ENCODE measurements around the gene PEX6.
"Not testable (repeated sequence)": the region's sequence is repeated elsewhere in the genome, so short reads cannot be mapped to it uniquely, and the experiment has no call there.

Gene PEX6

GRCh38 chr6:42963855-42964605, 15.0 kb downstream of the PEX6 start:
- peak; percentile 48 for DNase-seq (ENCODE audit: low spot score)

- no peak for DNase-seq (ENCODE audit: low spot score)
Measured at GRCh38 chr6:42963179-42963854, 15.7 kb downstream of the PEX6 start.

GRCh38 chr6:42962502-42963178, 16.3 kb downstream of the PEX6 start:
- DNase-seq (ENCODE audit: low spot score), result no peak

DNA sequence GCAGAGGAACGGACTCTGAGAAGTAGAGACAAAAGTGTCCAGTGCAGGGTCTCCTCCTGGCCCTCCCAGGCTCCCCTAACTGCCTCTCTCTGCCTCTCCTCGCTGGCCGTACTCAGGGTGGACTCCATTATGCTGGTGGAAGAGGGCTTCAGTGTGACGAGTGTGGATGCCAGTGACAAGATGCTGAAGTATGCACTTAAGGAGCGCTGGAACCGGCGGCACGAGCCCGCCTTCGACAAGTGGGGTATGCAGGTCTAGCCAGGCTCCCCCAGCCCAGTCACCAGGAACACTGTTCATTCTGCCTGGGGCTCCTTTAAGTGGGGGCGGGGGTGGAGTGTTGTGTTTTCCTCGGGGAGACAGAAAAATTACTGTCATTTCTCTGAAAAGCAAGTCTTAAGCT, 16.9 kb downstream of the PEX6 start:
- no peak for DNase-seq (ENCODE audit: low spot score)

- DNase-seq (ENCODE audit: low spot score), result no peak
Measured at GRCh38 chr6:42961020-42961470, 17.9 kb downstream of the PEX6 start.

GRCh38 chr6:42960243-42961019, 18.6 kb downstream of the PEX6 start, which contains the start of gene GNMT:
Gene GNMT (plus strand): TSS chr6:42960754. CDS start chr6:42960768, 14 bp downstream.
- peak; percentile 80 for DNase-seq (ENCODE audit: low spot score)

GRCh38 chr6:42959917-42960242, 19.1 kb downstream of the PEX6 start:
- DNase-seq (ENCODE audit: low spot score), result no peak

- no peak for DNase-seq (ENCODE audit: low spot score)
Measured at GRCh38 chr6:42958125-42958524, 20.9 kb downstream of the PEX6 start.

- not testable (repeated sequence) for DNase-seq (ENCODE audit: low spot score)
Measured at GRCh38 chr6:42954405-42954804, 24.6 kb downstream of the PEX6 start.

DNA sequence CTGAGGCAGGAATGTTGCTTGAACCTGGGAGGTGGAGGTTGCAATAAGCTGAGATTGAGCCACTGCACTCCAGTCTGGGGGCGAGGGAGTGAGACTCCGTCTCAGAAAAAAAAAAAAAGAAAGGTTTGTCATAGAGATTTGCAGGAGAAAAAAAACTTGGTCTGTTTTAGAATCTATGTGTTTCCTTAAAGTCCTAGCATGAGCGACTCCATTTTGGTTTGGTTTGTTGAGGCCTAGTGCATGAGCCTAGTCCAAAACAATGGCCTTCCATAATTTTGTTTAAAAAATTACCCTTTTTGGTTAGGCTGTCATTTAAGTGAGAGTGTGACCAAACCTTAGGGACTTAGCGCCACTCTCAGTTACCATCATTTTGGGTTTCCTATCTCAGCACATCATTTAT, 26.6 kb downstream of the PEX6 start:
- no peak for DNase-seq (ENCODE audit: low spot score)

DNA sequence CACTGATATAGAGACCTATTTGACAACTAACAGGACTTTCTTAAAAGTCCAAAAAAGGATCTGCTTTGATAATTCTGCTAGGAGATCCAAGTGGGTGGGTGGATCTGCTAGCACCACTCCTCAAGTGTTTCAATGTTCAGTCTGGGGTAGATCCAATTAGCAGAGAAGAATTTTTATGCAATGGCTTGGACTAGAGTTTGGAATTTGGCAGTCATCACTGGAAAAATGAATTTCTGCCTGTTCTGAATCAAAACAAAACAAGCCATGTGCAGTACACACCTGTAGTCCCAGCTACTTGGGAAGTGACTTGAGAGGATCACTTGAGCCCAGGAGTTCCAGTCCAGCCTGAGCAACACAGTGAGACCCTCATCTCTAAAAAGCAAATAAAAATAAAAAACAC, 31.0 kb downstream of the PEX6 start:
- no peak for DNase-seq (ENCODE audit: low spot score)

DNA sequence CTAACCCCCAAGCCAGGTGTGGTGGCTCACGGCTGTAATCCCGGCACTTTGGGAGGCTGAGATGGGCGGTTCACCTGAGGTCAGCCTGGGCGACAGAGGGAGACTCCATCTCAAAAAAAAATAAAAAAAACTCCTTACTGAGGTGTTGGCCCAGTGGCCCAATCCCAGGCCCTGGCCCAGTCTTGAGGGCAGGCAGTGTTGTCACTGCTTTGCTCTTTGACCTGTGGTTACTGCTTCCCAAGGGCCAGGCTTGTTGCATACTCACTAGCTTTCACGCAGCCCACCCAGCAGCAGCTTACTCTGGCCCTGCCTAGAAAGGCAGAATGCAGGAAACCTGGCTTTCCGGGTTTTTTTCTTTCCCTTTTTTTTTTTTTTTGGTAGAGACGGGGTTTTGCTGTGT, 36.5 kb downstream of the PEX6 start:
- no peak for DNase-seq (ENCODE audit: low spot score)

- DNase-seq (ENCODE audit: low spot score), result not testable (repeated sequence)
Measured at GRCh38 chr6:42941356-42941755, 37.6 kb downstream of the PEX6 start.

DNA sequence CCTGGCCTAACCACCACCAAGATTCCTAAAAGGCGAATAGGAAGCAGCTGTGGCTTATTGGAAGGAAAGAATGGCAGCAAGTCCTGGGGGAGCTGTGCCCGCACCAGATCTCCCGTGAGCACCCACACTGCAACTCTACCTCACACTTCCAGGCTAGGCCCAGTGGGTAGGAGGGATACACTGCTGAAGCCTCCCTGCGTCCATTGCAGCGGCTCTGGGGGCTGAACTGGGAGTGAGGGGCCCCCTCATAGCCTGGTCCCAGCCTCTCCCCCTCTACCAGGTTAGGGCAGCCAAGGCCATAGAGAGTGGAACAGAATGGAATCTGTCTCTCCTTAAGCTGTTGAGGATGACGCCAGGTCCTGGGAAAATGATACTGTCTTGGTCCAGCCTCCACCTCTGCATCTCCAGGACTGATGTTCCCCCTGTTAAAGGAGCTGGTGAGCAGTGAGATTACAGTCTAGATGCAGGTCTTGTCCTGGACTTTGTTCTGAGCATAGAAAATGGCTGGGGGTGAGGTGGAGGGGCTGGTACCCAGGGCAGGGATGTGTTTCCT, 38.4 kb downstream of the PEX6 start:
- DNase-seq (ENCODE audit: low spot score), result no peak

DNA sequence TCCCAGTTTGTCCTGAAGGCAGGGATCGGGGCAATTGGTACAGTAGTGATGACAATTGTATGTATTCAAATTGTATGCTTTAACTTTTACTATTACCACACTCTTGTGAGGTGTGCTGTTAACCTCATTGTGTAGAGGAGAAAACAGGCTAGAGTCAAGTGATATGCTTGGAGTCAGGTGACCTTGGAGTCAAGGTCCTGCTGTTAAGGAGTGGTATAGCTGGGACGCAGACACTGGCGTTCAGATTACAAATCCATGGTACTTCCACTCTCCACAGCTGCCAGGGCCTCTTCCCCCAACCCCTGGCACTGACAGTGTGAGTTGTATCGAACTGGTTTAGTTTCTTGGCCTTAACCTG, 39.2 kb downstream of the PEX6 start:
- no peak for DNase-seq (ENCODE audit: low spot score)

DNA sequence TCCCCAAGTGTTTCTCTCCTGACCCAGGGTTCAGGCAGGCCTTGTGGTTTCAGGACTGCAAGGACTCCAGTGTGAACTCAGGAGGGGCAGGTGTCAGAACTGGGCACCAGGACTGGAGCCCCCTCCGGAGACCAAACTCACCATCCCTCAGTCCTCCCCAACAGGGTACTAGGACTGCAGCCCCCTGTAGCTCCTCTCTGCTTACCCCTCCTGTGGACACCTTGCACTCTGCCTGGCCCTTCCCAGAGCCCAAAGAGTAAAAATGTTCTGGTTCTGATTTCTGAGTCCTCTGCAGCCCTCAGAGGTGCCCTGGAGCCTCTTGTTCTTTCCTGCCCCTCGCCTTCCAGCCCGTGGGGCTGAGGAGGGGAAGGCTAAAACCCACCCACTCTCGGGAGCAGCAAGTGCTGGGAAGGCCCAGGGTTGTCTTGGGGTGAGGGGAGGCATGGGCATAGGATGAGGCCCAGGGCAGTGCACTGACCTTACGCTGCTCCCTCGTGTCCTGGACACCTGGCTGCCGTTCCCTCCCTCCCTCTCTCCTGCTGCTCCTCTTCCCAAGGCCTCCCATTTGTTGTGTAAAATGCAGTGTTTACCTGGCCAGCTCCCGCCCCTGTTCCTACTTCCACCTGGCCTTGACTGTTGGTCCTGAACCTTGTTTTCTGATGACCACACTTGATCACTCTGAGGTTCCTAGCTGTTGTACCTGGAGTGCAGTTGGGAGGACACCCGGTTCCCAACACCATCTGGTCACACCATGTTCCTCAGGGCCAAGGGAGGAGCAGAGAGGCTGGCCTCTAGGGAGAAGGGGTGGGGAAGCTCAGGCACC, 39.8 kb downstream of the PEX6 start:
- DNase-seq (ENCODE audit: low spot score), result no peak

- DNase-seq (ENCODE audit: low spot score), result no peak
Measured at GRCh38 chr6:42938428-42938796, 40.6 kb downstream of the PEX6 start.

- no peak for DNase-seq (ENCODE audit: low spot score)
Measured at GRCh38 chr6:42937548-42938427, 41.2 kb downstream of the PEX6 start.

- DNase-seq (ENCODE audit: low spot score), result no peak
Measured at GRCh38 chr6:42936398-42936797, 42.6 kb downstream of the PEX6 start.

GRCh38 chr6:42935322-42935721, 43.7 kb downstream of the PEX6 start:
- no peak for DNase-seq (ENCODE audit: low spot score)

Measured in HuH-7 (cell line).